GM12873 (cell line): ENCODE results near the gene SMCR8.

Source experiments
- TF ChIP-seq, protein P1 (sequence below): IDR thresholded peaks from 2 replicates; pipeline ENCODE4 v1.5.1; 2012; ENCODE audit warnings: low read depth, mild to moderate bottlenecking, moderate library complexity, low read length, control low read depth; ENCODE audit not compliant: insufficient read depth; ENCODE audit errors: missing control alignments

SMCR8 gene

DNA sequence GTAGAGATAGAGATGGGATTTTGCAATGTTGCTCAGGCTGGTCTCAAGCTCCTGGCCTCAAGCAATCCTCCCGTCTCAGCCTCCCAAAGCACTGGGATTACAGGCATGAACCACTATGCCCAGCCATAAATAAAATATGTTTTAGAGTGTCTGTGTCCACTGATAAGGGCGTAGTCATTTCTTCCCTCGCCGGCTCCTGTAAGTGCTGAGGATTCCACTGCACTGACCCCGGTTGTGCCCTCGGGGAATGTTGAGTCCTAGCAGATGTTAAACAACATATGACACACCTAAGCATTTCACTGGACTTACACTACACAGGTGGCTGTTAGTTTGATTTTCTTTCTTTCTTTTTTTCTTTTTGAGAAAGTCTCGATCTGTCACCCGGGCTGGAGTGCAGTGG, 53.9 kb downstream of the SMCR8 start:
- TF ChIP-seq, protein P1, sequence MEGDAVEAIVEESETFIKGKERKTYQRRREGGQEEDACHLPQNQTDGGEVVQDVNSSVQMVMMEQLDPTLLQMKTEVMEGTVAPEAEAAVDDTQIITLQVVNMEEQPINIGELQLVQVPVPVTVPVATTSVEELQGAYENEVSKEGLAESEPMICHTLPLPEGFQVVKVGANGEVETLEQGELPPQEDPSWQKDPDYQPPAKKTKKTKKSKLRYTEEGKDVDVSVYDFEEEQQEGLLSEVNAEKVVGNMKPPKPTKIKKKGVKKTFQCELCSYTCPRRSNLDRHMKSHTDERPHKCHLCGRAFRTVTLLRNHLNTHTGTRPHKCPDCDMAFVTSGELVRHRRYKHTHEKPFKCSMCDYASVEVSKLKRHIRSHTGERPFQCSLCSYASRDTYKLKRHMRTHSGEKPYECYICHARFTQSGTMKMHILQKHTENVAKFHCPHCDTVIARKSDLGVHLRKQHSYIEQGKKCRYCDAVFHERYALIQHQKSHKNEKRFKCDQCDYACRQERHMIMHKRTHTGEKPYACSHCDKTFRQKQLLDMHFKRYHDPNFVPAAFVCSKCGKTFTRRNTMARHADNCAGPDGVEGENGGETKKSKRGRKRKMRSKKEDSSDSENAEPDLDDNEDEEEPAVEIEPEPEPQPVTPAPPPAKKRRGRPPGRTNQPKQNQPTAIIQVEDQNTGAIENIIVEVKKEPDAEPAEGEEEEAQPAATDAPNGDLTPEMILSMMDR, result no peak

DNA sequence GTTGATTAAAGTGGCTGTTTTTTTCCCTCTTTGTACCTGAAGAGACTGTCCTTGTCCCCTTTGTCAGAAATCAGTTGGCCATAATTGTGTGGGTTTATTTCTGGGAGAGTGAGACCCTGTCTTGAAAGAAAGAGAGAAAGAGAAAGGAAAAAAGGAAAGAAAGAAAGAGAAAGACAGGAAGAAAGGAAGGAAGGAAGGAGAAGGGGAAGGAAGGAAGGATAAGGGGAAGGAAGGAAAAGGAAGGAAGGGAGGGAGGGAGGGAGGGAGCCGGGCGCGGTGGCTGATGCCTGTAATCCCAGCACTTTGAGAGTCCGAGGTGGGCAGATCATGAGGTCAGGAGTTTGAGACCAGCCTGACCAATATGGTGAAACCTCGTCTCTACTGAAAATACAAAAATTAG, 55.7 kb downstream of the SMCR8 start:
- TF ChIP-seq, protein P1, result no peak

DNA sequence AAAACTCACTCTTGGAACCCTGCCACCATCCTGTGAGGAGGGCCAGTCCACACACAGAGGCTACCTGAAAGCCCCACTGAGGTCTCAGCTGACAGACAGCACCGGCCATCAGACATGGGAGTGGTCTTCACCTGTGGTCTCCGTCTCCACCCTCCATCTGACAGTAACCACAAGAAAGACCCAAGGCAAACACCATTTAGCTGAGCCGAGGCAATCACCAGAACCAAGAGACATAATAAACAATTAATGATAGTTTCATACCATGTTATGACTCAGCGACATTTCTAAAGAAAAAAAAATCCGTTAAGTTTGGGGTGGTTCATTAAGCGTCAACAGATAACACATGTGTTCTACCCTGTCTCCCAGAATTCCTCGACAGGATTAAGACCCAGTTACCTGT, 56.4 kb downstream of the SMCR8 start:
- TF ChIP-seq, protein P1, result no peak

DNA sequence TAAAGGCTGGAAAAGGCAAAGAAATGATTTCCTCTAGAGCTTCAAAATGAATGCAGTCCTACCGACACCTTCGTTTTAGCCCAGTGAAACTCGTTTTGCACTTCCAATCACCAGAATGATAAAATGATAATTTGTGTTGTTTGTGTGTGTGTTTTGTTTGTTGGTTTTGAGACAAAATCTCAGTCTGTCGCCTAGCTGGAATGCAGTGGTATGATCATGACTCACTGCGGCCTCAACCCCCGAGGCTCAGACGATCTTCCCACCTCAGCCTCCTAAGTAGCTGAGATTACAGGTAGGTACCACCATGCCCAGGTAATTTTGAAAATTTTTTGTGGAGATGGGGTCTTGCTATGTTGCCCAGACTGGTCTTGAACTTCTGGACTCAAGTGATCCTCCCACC, 59.1 kb downstream of the SMCR8 start:
- TF ChIP-seq, protein P1, result no peak
